Lower lobe of right lung (tissue), 2 donors: ENCODE data around the gene TAF6L. TPM values are rescaled to one million over a fixed set of nuclear protein-coding genes. Genes with fewer than 3 reads are reported as not detected.

ENCODE experiments used
- ATAC-seq, 2 donors: fragments of 200-7000 bp; cut with Tn5 transposase; one replicate each; pipeline ENCODE4 v1.9.1; 2020 to 2022; ENCODE audit warnings: mild to moderate bottlenecking in 2 of 2, moderate library complexity in 2 of 2
- DNase-seq: peaks from one replicate; pipeline ENCODE4 v3.0.0-alpha.2; 2020
- H3K27ac ChIP-seq: fragments of 200-600 bp; one replicate; pipeline ENCODE4 v1.8.0; 2022
- H3K27me3 ChIP-seq: fragments of 200-600 bp; one replicate; pipeline ENCODE4 v1.8.0; 2022; ENCODE audit warnings: low read depth
- H3K36me3 ChIP-seq: fragments of 200-600 bp; one replicate; pipeline ENCODE4 v1.8.0; 2022; ENCODE audit warnings: mild to moderate bottlenecking
- H3K4me1 ChIP-seq: fragments of 200-600 bp; one replicate; pipeline ENCODE4 v1.8.0; 2022
- H3K4me3 ChIP-seq: fragments of 200-600 bp; one replicate; pipeline ENCODE4 v1.8.0; 2022; ENCODE audit warnings: mild to moderate bottlenecking
- H3K9me3 ChIP-seq: fragments of 200-600 bp; one replicate; pipeline ENCODE4 v1.8.0; 2022
- CTCF ChIP-seq: fragments of 200-600 bp; IDR thresholded peaks from one replicate; pipeline ENCODE4 v1.8.0; 2022; ENCODE audit warnings: antibody characterized with exemption, mild to moderate bottlenecking
- intact Hi-C: fragments of 100-400 bp; cut with DNase I; formaldehyde crosslinking; loops from one replicate; pipeline ENCODE4 v1.11.0; 2022
- microRNA-seq: library from miRNA; unstranded; fragments of <30 nt; microRNA quantifications from one replicate; pipeline ENCODE4 v1.2.0, GENCODE V29; 2020; ENCODE audit warnings: borderline number of aligned reads
- total RNA-seq: library from RNA; stranded (reverse); fragmentation: NEBNext Ultra II Directional; extraction: Animal tissue kit (Norgen Biotek cat#: 25700); gene quantifications from one replicate; pipeline ENCODE4 v1.2.1, GENCODE V29; 2021
- donor health status: DM: no; HTN: yes; CAD: no; lungs with severe emphysema.

The TAF6L gene
- total RNA-seq, 1 donor from 2014 or later, result 23.6 TPM

GRCh38 chr11:62831520-62832335 lies 60.5 kb downstream of the TAF6L start, which contains the start of gene STX5:
Gene STX5, minus strand, starts transcription at chr11:62832051. Its CDS starts 808 bp downstream, at chr11:62831243.
- Histone ChIP-seq H3K36me3 (peaks cover 54% of the 10 kb centered on the region), H3K4me1 (peaks cover 49% of the 10 kb centered on the region), H3K27me3 (no peaks in the 10 kb centered on the region), H3K4me3 (peak within 1 kb of the TSS; percentile 94), H3K27ac (peak within 1 kb of the TSS; percentile 96), H3K9me3 (no peaks in the 10 kb centered on the region)
- peak; percentile 99 for ATAC-seq
- intact Hi-C loops, result no loop called here
- TF ChIP-seq CTCF, result no peak
- DNase-seq, result peak; percentile 99

- peak within 1 kb of the TSS; percentile 94 for H3K4me3 ChIP-seq
- no peaks in the 10 kb centered on the region for H3K9me3 ChIP-seq
- H3K27ac ChIP-seq, result peak within 1 kb of the TSS; percentile 96
- no peak for TF ChIP-seq CTCF
- DNase-seq, result peak; percentile 58
- H3K27me3 ChIP-seq, result no peaks in the 10 kb centered on the region
- H3K36me3 ChIP-seq, result peaks cover 45% of the 10 kb centered on the region
- H3K4me1 ChIP-seq, result peaks cover 50% of the 10 kb centered on the region
- intact Hi-C loops, result no loop called here
- peak; percentile 5 to 32 for ATAC-seq
These were observed 61.4 kb downstream of the TAF6L start, which contains the start of gene TEX54 for GRCh38 chr11:62832336-62833234. Gene TEX54, minus strand, starts transcription at chr11:62832841.

- H3K27ac ChIP-seq, result no peak overlapping the region
- no peaks in the 10 kb centered on the region for H3K27me3 ChIP-seq
- TF ChIP-seq CTCF, result no peak
- no peak overlapping the region for H3K4me3 ChIP-seq
- peaks cover 42% of the 10 kb centered on the region for H3K4me1 ChIP-seq
- intact Hi-C loops, result no loop called here
- DNase-seq, result no peak
- H3K9me3 ChIP-seq, result no peaks in the 10 kb centered on the region
- peaks cover 28% of the 10 kb centered on the region for H3K36me3 ChIP-seq
- no peak for ATAC-seq
These were observed 64.1 kb downstream of the TAF6L start for GRCh38 chr11:62835336-62835735.

Small RNA genes within 50 kb of the gene (microRNA-seq; reads per million reads assigned to microRNA genes)
- gene MIR6514, result not detected
- gene MIR6748, result not detected

Other genes starting within 250 kb of the TAF6L start
- gene AHNAK, start 224.6 kb upstream of the TAF6L start, total RNA-seq, result 809 TPM
- 899 TPM for gene EEF1G, start 197.5 kb upstream of the TAF6L start, total RNA-seq
- gene TUT1, start 179.9 kb upstream of the TAF6L start, total RNA-seq, result 15.8 TPM
- gene MTA2, start 169.5 kb upstream of the TAF6L start, total RNA-seq, result 68.4 TPM
- gene EML3, start 158.6 kb upstream of the TAF6L start, total RNA-seq, result 69.3 TPM
- gene ROM1, start 158.1 kb upstream of the TAF6L start, total RNA-seq, result 5.6 TPM
- 32.6 TPM for gene B3GAT3, start 149.4 kb upstream of the TAF6L start, total RNA-seq
- 228 TPM for gene GANAB, start 124.8 kb upstream of the TAF6L start, total RNA-seq
- 18.6 TPM for gene INTS5, start 118.1 kb upstream of the TAF6L start, total RNA-seq
- gene C11orf98, start 106.2 kb upstream of the TAF6L start, total RNA-seq, result 37.1 TPM
- 12.1 TPM for gene CSKMT, start 106.1 kb upstream of the TAF6L start, total RNA-seq
- 6.1 TPM for gene UQCC3, start 99.7 kb upstream of the TAF6L start, total RNA-seq
- 11.1 TPM for gene LBHD1, start 99.1 kb upstream of the TAF6L start, total RNA-seq
- gene UBXN1, start 92.3 kb upstream of the TAF6L start, total RNA-seq, result 116 TPM
- gene LRRN4CL, start 81.9 kb upstream of the TAF6L start, total RNA-seq, result 3.4 TPM
- 87.0 TPM for gene BSCL2, start 64.0 kb upstream of the TAF6L start, total RNA-seq
- gene GNG3, start 63.7 kb upstream of the TAF6L start, total RNA-seq, result not detected
- 46.1 TPM for gene HNRNPUL2, start 43.9 kb upstream of the TAF6L start, total RNA-seq
- gene TTC9C, start 42.9 kb upstream of the TAF6L start, total RNA-seq, result 24.3 TPM
- gene ZBTB3, start 17.2 kb upstream of the TAF6L start, total RNA-seq, result 11.6 TPM
- gene POLR2G, start 9.8 kb upstream of the TAF6L start, total RNA-seq, result 57.5 TPM
- 54.6 TPM for gene TMEM179B, start 16.0 kb downstream of the TAF6L start, total RNA-seq
- gene TMEM223, start 20.6 kb downstream of the TAF6L start, total RNA-seq, result 17.2 TPM
- 93.2 TPM for gene NXF1, start 34.0 kb downstream of the TAF6L start, total RNA-seq
- gene STX5, start 60.7 kb downstream of the TAF6L start, total RNA-seq, result 42.0 TPM
- not detected for gene TEX54, start 61.4 kb downstream of the TAF6L start, total RNA-seq
- 35.3 TPM for gene WDR74, start 68.2 kb downstream of the TAF6L start, total RNA-seq
- gene SLC3A2, start 109.5 kb downstream of the TAF6L start, total RNA-seq, result 214 TPM
- 6.8 TPM for gene CHRM1, start 150.0 kb downstream of the TAF6L start, total RNA-seq
- gene SLC22A6, start 213.6 kb downstream of the TAF6L start, total RNA-seq, result not detected
- gene SLC22A8, start 244.4 kb downstream of the TAF6L start, total RNA-seq, result not detected